Fibroblast of skin of right quadriceps (primary cell): Measurements from ENCODE around the gene S100A7.
"Not testable (repeated sequence)": the region's sequence is repeated elsewhere in the genome, so short reads cannot be mapped to it uniquely, and the experiment has no call there.

Experiments
- DNase-seq: peaks from one replicate; pipeline ENCODE4 v3.0.0-alpha.2; 2013

S100A7 gene

DNA sequence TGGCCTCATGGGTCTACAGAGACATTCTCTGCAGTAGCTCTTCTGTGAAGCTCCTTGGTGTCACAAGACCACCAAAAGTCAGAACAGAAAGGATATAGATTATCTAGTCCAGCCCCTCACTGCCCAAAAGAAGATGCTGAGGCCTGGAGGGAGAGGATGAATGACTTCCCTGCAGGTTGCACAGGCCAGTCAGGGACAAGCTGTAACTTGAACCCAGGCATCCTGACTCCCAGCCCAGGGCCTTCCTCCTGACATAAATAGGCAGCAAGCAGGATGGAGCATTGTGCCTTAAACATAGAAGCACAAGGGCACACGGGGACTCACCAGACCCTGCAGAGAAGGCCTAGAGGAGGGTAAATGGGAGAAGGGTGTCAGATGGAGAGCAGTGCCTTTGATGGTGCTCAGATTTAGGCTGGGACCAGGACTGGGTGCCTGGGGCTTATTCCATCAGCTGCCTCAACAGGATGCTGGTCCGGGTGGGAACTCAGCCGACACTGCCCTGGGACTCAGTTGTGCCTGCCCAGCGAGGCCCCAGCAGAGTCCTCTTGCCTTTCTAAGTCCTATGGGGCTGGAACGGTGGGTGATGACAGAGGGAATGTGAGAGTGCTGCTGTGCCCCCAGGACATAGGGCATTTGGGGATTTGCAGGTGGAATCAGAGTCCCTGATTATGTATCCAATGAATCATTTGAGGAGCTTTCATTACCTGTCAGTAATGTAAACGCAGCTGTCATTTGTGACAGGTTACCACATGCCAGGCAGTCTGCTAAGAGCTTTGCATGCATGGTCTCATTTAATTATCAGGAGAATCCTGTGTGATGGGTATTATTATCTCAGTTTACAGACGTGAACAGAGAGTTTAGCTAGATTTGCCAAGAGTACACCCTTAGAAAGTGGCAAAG lies 30.9 kb downstream of the S100A7 start:
- no peak for DNase-seq

DNA sequence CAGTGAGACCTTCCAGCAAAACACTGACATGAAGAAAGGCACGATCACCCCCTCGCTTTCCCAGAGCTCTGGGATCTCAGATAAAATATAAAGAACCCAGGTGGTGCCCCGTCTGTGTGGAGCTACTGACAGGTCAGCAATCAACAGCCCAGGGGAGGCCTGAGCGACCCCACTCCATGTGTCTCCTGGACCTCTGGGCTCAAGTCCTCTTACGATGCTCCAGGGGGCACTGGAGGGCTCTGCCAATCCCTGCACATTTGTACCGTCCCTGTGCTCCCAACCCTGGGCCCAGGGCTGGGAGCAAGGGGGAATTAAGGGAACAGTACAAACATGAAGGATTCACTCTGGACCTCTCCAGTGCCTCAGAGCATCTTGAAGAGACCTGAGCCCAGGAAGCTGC lies 31.7 kb downstream of the S100A7 start:
- no peak for DNase-seq

DNA sequence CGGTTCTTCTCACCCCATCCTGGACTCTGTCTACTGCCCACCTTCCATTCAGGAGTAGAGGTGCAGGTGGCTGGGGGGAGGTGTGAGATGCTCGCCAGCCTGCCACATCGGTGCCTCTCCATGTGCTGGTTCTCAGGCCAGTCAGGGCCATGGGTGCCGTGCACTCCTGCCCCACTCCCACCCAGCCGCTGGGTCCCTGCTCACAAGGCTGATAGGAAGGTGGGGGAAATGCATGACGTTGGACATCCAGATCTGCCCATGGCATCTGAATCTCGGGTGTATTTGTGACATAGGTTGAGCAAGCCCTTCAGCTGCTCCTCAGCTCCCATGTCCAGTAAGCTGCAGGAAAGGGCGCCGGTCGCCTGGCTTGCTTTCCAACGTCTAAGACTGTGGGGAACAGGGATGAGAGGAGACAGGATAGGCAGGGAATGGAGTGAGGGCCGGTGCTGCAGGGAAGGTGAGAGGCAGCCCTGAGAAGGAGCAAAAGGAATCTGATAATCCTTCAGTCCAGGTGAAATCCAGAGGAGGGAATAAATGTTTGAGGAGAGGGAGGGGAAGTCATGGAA lies 32.3 kb downstream of the S100A7 start:
- no peak for DNase-seq

- no peak for DNase-seq
Measured at GRCh38 chr1:153426809-153427208, 33.6 kb downstream of the S100A7 start.

GRCh38 chr1:153422450-153423068 lies 37.9 kb downstream of the S100A7 start:
- peak; percentile 57 for DNase-seq

GRCh38 chr1:153420306-153420705 lies 40.1 kb downstream of the S100A7 start:
- no peak for DNase-seq

DNA sequence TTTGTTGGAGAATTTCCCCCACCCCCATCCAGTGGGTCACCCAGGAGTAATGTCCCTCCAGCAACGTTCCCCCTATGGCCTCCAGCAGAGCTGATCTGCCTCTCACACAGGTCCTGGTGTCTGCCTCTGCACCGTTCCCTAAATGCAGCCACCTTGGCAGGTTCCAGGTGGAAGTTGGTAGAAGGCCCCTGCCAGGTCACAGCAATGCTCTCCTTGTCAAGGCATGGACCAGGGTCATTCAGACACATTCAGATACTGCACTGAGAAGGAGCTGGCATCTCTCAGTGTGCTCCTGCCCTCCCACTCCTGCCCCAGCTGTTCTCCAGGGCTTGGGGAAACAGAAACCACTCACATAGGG lies 41.0 kb downstream of the S100A7 start:
- not testable (repeated sequence) for DNase-seq

GRCh38 chr1:153418758-153419435 lies 41.6 kb downstream of the S100A7 start:
- DNase-seq = not testable (repeated sequence)

DNA sequence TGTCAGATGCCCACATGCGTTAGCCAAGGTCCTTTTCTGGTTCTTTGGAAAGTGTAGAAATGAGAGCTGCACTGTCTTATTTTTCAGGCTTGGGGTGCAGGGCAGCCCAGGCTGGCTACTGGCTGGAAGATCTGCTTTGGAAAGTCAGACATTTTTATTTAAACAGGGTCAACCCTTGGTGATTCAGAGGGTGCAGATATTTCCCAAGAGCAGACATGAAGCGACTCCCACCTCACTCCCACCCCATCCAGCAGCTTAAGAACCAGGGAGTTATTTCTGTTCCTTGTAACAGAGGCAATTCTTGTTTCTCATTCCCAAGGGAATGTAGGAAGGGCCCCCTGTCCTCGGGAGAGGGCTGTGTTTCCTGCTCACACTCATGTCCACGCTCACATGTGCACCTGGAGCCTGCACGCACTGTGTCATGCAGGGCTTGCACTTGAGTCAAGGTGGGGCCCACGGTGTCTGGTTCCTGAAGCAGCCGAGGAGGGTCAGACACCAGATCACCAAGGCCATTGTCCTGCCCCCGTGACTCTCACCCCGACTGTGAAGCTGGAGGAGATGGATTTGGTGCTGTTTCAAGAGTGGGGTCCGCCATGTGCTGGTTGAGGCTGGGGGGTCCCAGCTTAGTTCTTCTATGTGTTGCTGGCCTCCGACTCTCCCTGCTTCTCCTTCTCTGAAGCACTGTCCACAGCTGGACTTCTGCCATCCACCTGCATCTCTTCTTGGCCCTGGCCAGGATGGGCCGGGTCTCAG lies 43.1 kb downstream of the S100A7 start:
- no peak for DNase-seq

- DNase-seq = no peak
Measured at GRCh38 chr1:153415850-153416570, 44.4 kb downstream of the S100A7 start, which contains the start of gene S100A7A. Gene S100A7A, plus strand, starts transcription at chr1:153416520. Its CDS starts 1,563 bp downstream, at chr1:153418083.

- not testable (repeated sequence) for DNase-seq
Measured at GRCh38 chr1:153413961-153414360, 46.5 kb downstream of the S100A7 start.
